ENCODE data around the gene TUBA4A.
A peak's percentile ranks its signal among the peaks of the same experiment; 100 is the strongest.

Gene TUBA4A

GRCh38 chr2:219246559-219246958 is 7.2 kb downstream of the TUBA4A start:
- no peak for TF ChIP-seq CTCF (conservative IDR thresholded peaks at IDR 0.05; ENCODE audit: low read length)
- no peak for DNase-seq (ENCODE audit: low read depth)
- peak overlapping the region; percentile 76 for H3K4me3 ChIP-seq (ENCODE audit: low read length)

GRCh38 chr2:219245899-219246230 is 7.9 kb downstream of the TUBA4A start:
- TF ChIP-seq CTCF (conservative IDR thresholded peaks at IDR 0.05; ENCODE audit: low read length), result no peak
- no peak for DNase-seq (ENCODE audit: low read depth)
- H3K4me3 ChIP-seq (ENCODE audit: low read length), result peak overlapping the region; percentile 76

GRCh38 chr2:219245148-219245898 is 8.4 kb downstream of the TUBA4A start, which contains the start of the genes GLB1L and STK16:
Gene GLB1L, minus strand, starts transcription at chr2:219245444. Its CDS starts 1,871 bp downstream, at chr2:219243573.
Gene STK16, plus strand, starts transcription at chr2:219245479. Its CDS starts 521 bp downstream, at chr2:219246000.
- peak; percentile 93 for DNase-seq (ENCODE audit: low read depth)
- TF ChIP-seq CTCF (conservative IDR thresholded peaks at IDR 0.05; ENCODE audit: low read length), result no peak
- peak within 1 kb of the TSS; percentile 76 for H3K4me3 ChIP-seq (ENCODE audit: low read length)

- no peak for TF ChIP-seq CTCF (conservative IDR thresholded peaks at IDR 0.05; ENCODE audit: low read length)
- DNase-seq (ENCODE audit: low read depth), result no peak
- peak overlapping the region; percentile 76 for H3K4me3 ChIP-seq (ENCODE audit: low read length)
Observed at GRCh38 chr2:219244789-219245147, 8.9 kb downstream of the TUBA4A start.

GRCh38 chr2:219243291-219243761 is 10.4 kb downstream of the TUBA4A start:
- no peak overlapping the region; the same call in 1 of the 2 replicates for H3K4me3 ChIP-seq (ENCODE audit: low read length)
- no peak for TF ChIP-seq CTCF (conservative IDR thresholded peaks at IDR 0.05; ENCODE audit: low read length)
- no peak for DNase-seq (ENCODE audit: low read depth)

GRCh38 chr2:219234331-219234730 is 19.4 kb downstream of the TUBA4A start:
- TF ChIP-seq CTCF (conservative IDR thresholded peaks at IDR 0.05; ENCODE audit: low read length), result no peak
- no peak overlapping the region for H3K4me3 ChIP-seq (ENCODE audit: low read length)
- DNase-seq (ENCODE audit: low read depth), result no peak

GRCh38 chr2:219230059-219230540 is 23.6 kb downstream of the TUBA4A start:
- no peak for TF ChIP-seq CTCF (conservative IDR thresholded peaks at IDR 0.05; ENCODE audit: low read length)
- DNase-seq (ENCODE audit: low read depth), result peak; percentile 40
- peak overlapping the region; percentile 68 for H3K4me3 ChIP-seq (ENCODE audit: low read length)
